Effector memory CD4-positive, alpha-beta T cell (primary cell): Measurements from ENCODE around the gene HOXD4.

Experiments
- DNase-seq, 3 donors: peaks; one replicate each; pipeline ENCODE4 v3.0.0-alpha.2; 2020
- H3K27ac ChIP-seq: 2 replicates; pipeline ENCODE4 v1.7.0; 2013; ENCODE audit warnings: mild to moderate bottlenecking, low read length, moderate library complexity; ENCODE audit not compliant: insufficient read depth, poor library complexity, severe bottlenecking
- H3K27me3 ChIP-seq: replicated peaks from 2 replicates; pipeline ENCODE4 v1.7.0; 2013; ENCODE audit warnings: mild to moderate bottlenecking, low read length; ENCODE audit not compliant: insufficient read depth, control insufficient read depth, poor library complexity, severe bottlenecking
- H3K36me3 ChIP-seq: 2 replicates; pipeline ENCODE4 v1.7.0; 2013; ENCODE audit warnings: mild to moderate bottlenecking, low read length, moderate library complexity; ENCODE audit not compliant: control insufficient read depth, insufficient read depth
- H3K4me1 ChIP-seq: 2 replicates; pipeline ENCODE4 v1.7.0; 2013; ENCODE audit warnings: low read length, mild to moderate bottlenecking; ENCODE audit not compliant: control insufficient read depth, insufficient read depth, poor library complexity, severe bottlenecking
- H3K4me3 ChIP-seq: 2 replicates; pipeline ENCODE4 v1.7.0; 2013; ENCODE audit warnings: low read length, low read depth, mild to moderate bottlenecking; ENCODE audit not compliant: insufficient read depth, poor library complexity, severe bottlenecking
- H3K9me3 ChIP-seq: 2 replicates; pipeline ENCODE4 v1.7.0; 2013; ENCODE audit warnings: mild to moderate bottlenecking, low read length, moderate library complexity; ENCODE audit not compliant: control insufficient read depth

Gene HOXD4

DNA sequence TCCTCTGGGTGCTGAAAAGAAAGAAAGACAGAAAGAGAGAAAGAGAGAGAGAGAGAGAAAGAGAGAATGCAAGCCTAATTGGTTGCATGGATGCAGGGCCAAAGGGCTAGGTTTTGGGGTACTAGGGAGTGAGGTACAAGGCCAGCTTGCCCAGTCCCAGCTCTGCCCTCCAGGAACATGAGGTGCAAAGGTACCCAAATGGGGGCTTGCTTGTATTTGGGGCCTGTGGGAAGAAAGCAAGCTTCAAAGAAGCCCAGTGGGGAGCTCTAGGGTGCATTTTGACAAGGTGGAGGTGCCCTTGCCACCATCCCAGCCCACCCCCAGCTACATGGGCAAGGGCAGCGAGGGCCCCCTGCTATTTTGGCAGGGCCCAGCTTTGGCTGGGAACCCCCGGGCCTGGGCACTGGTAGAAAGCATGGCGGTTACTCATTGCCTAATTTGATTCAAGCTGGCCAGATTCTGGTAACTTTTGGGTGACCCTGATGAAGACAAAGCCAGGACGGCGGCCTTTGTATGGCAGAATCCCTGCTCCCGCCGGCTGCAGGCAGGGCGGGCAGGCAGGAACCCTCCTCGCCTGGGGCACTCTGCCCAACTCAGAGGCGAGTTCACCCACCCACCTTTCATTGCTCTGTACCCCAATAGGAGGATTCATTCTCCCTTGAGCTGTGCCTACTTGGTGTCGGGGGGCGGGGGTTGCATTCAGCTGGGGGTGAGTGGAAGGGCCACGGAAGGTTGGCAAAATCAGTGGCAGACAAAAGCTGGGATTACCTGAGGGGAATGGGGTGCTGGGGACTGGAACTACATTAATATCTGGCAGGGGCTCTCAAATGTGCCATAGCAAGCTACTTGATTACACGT is 537 bp upstream of the HOXD4 start:
- DNase-seq, result no peak
- Histone ChIP-seq H3K4me1 (no peaks in the 10 kb centered on the region), H3K9me3 (no peaks in the 10 kb centered on the region), H3K36me3 (no peaks in the 10 kb centered on the region), H3K4me3 (no peak overlapping the region), H3K27me3 (peaks cover 58% of the 10 kb centered on the region), H3K27ac (no peak overlapping the region)

DNA sequence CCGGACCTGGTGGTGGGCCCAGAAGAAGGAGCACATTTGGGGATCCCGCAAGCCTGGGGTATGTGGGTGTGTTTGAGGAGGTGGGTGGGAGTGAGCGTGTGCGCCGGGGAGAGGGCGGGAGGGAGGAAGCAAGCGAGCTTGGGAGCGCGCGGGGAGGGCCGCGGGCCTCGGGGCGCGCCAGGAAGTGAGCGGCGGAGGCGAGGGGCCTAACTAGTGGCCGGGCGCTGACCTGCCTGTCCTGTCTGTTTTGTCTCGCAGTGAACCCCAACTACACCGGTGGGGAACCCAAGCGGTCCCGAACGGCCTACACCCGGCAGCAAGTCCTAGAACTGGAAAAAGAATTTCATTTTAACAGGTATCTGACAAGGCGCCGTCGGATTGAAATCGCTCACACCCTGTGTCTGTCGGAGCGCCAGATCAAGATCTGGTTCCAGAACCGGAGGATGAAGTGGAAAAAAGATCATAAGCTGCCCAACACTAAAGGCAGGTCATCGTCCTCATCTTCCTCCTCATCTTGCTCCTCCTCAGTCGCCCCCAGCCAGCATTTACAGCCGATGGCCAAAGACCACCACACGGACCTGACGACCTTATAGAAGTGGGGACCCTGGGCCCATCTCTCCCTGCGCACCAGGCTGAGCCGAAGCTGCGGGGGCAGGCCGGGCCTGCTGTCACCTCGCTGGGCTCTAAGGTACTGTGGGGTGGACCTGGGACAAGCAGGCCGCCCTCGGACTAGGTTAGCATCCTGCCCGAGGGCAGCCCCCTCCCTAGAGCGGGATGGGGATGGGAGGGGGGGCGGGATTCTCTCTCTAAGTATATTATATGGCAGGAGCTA is 1.2 kb downstream of the HOXD4 start:
- peaks cover 58% of the 10 kb centered on the region for H3K27me3 ChIP-seq
- H3K4me3 ChIP-seq, result no peak overlapping the region
- H3K9me3 ChIP-seq, result no peaks in the 10 kb centered on the region
- no peaks in the 10 kb centered on the region for H3K36me3 ChIP-seq
- peaks cover 6% of the 10 kb centered on the region for H3K4me1 ChIP-seq
- no peak for DNase-seq
- H3K27ac ChIP-seq, result no peak overlapping the region

- H3K9me3 ChIP-seq, result no peaks in the 10 kb centered on the region
- H3K4me1 ChIP-seq, result peaks cover 6% of the 10 kb centered on the region
- no peaks in the 10 kb centered on the region for H3K36me3 ChIP-seq
- H3K27ac ChIP-seq, result no peak overlapping the region
- no peak for DNase-seq
- peaks cover 61% of the 10 kb centered on the region for H3K27me3 ChIP-seq
- H3K4me3 ChIP-seq, result no peak overlapping the region
These were observed 3.4 kb downstream of the HOXD4 start for GRCh38 chr2:176154576-176155252.

GRCh38 chr2:176155356-176156044 is 4.2 kb downstream of the HOXD4 start:
- no peaks in the 10 kb centered on the region for H3K36me3 ChIP-seq
- H3K9me3 ChIP-seq, result no peaks in the 10 kb centered on the region
- H3K27ac ChIP-seq, result no peak overlapping the region
- H3K4me3 ChIP-seq, result no peak overlapping the region
- peaks cover 6% of the 10 kb centered on the region for H3K4me1 ChIP-seq
- DNase-seq, result no peak
- peaks cover 66% of the 10 kb centered on the region for H3K27me3 ChIP-seq

- DNase-seq, result no peak
- H3K9me3 ChIP-seq, result no peaks in the 10 kb centered on the region
- peaks cover 66% of the 10 kb centered on the region for H3K27me3 ChIP-seq
- H3K27ac ChIP-seq, result no peak overlapping the region
- H3K4me1 ChIP-seq, result peaks cover 6% of the 10 kb centered on the region
- H3K36me3 ChIP-seq, result no peaks in the 10 kb centered on the region
- no peak overlapping the region for H3K4me3 ChIP-seq
These were observed 5.0 kb downstream of the HOXD4 start for GRCh38 chr2:176156301-176156806.

DNA sequence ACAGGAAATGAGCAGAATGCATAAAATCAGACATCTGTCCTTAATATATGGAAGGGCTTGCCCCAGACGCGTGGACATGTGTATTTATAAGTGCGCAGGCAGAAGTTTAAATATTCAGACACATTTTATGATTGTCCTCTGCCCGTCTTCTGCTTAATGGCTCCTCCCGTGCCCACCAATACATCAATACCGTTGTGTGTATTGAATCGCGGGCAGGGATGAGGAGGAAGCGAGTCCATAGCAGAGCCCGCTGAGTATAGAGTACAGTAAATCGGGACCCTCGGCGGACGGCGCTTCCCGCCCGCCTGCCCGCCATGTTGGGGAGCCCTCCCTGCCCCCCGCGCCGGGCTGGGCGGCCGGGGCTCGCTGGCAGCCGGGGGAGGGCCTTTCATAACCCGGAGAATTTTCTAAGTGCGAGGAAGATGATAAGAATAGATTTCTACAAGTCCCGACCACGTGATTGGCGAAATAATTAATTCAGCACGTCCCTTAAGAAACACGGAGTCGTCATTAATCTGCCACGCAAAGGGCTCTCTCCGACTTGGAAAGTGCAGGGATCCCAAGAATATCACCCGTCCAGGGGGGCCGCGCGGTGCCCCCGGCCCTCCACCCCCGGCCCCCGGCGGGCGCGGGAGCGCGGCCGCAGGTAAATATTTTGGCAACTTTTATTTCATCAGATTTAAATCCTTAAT is 5.6 kb downstream of the HOXD4 start, which contains the start of gene HOXD3:
Gene HOXD3, plus strand, starts transcription at position 501 of the 692 bp plus-strand sequence. CDS start 11,808 bp downstream, outside the sequence.
- Histone ChIP-seq H3K36me3 (no peaks in the 10 kb centered on the region), H3K9me3 (no peaks in the 10 kb centered on the region), H3K4me1 (peaks cover 6% of the 10 kb centered on the region), H3K27ac (no peak within 1 kb of the TSS), H3K4me3 (no peak within 1 kb of the TSS), H3K27me3 (peaks cover 64% of the 10 kb centered on the region)
- DNase-seq, result no peak

GRCh38 chr2:176157499-176158185 is 6.3 kb downstream of the HOXD4 start:
- Histone ChIP-seq H3K27ac (no peak overlapping the region), H3K36me3 (no peaks in the 10 kb centered on the region)

GRCh38 chr2:176158186-176158591 is 6.8 kb downstream of the HOXD4 start:
- Histone ChIP-seq H3K9me3 (no peaks in the 10 kb centered on the region), H3K27me3 (peaks cover 72% of the 10 kb centered on the region), H3K27ac (no peak overlapping the region), H3K4me1 (peaks cover 6% of the 10 kb centered on the region), H3K36me3 (no peaks in the 10 kb centered on the region), H3K4me3 (no peak overlapping the region)
- no peak for DNase-seq

More at GRCh38 chr2:176157499-176158185, 6.3 kb downstream of the HOXD4 start:
- H3K9me3 ChIP-seq, result no peaks in the 10 kb centered on the region
- no peak overlapping the region for H3K4me3 ChIP-seq
- peaks cover 67% of the 10 kb centered on the region for H3K27me3 ChIP-seq
- peaks cover 6% of the 10 kb centered on the region for H3K4me1 ChIP-seq
- DNase-seq, result no peak
